ENCODE results near the gene MEF2B.

Gene MEF2B

DNA sequence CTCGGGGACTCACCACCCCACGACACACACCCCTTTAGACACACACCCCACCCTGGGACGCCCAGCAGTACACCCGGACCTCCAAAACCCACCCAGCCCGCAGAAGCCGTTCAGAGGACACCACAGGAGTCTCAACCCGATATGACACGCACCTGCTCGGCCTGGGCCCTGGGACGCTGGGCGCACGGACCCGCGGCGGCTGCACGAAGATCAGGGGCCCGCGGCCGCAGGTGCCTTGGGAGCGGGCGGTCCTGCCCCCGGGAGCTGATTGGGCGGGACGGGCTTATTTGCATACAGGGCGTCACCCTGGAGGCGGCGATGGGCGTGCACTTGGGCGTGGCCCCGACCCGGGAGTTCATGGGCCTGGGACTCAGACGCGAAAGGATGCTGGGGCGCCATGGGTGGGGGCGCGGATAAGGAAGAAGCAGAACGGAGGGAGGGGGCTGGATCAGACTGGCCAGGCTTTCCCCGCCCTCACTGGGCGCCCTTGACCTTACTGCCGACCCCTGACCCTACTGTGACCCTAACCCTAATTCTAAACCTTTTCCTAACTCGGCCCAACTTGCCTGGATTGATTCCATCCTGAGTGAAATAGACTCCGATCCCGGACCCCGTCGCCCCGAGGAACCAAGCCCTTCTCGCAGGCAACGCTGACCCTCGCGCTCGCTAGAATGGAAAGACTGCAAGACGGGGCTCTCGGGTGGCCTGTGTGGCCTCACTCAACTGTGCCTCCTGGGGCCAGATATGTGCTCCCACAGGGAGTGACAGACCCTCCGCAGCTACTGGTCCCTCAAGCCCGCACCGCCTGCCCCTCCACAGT is at the start of gene MEF2B:
Gene MEF2B, minus strand, starts transcription at position 211 of the 820 bp plus-strand sequence. CDS start 19,528 bp downstream, outside the sequence.
- DNase-seq = no peak

GRCh38 chr19:19218911-19219310 is 48.8 kb upstream of the MEF2B start:
- no peak for DNase-seq

- DNase-seq = no peak
Observed at GRCh38 chr19:19217099-19217498, 47.0 kb upstream of the MEF2B start.

DNA sequence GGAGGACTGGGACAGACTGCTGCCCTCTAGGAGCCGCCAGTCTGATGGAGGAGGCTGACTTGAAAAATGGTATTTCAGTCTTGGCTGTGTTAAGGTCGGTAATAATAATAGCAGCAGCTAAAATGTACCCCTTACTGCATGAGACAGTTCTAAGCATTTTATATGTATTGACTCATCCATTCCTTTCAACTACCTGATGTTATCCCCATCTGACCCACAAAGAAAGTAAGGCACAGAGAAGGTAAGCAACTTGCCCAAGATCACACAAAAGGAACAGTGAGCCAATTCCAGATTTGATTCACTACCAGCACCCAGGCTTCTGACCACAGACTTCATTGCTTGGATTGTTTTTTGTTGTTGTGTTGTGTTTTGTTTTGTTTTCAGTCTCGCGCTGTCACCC is 45.7 kb upstream of the MEF2B start:
- no peak for DNase-seq

GRCh38 chr19:19214892-19215291 is 44.8 kb upstream of the MEF2B start:
- DNase-seq = no peak

DNA sequence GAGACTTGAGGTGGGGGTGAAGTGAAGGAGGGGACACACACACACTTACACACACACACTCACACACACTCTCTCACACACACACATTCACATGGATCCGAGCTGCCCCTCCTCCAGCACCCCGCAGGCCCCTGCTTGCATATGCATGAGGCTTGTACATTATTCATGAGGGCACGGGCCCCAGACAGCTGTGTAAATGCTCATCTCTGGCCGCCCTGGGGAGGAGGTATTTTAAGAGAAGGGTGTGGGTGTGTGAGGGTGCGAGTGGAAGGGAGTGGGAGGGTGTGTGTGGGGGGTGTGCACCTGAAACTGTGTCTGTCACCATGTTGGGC is 44.1 kb upstream of the MEF2B start:
- DNase-seq = no peak

DNA sequence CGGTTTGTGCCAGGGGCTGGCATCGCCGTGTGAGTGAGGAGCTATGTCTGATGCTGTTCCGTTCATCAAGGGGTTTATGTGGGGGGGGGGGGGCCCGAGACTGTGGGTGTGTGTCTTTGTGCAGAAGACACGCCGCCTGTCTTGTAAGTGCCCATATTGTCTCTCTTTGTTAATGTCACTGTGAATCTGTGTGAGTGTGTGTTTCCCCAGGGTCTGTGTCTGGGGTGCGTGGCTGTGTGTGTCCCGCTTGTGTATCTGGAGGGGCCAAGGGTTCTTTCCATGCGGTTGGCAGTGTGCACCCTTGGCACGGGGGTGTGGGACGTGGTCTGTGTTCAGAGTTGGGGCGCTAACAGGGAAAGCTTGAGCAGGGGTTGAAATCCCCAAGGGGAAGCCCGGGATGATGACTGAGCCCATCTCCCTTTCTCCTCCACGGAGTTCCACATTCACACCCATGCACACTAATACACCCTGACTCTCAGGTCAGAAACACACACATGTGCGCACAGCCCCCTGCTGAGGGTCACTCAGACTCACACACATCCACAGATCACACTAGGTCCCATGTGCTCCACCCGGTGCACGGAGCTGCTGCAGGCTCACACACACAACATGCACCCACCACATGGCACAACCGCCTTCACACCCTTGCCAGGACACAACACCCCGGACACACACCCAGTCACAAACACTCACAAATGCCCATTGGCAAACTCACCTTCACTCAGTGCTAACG is 43.5 kb upstream of the MEF2B start:
- DNase-seq = no peak

DNA sequence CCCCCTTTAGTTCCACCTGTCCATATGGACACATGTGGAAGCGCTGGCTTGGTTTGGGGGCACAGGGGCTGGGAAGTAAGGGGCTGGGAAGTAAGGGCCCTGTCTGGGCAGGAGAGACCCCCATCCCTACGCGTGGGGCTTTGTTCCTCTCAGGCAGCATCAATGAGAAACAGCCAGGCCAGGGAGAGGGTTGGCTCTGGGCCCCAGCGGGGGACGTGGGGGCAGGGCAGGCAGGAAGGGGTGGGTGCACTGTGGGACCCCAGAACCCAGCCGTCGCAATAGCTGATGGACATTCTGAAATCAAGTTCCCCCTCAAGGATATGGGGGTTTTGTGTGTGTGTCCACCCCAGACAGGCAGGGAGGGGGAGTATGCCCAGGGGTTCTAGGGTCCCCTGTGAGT is 42.9 kb upstream of the MEF2B start:
- DNase-seq = no peak

DNA sequence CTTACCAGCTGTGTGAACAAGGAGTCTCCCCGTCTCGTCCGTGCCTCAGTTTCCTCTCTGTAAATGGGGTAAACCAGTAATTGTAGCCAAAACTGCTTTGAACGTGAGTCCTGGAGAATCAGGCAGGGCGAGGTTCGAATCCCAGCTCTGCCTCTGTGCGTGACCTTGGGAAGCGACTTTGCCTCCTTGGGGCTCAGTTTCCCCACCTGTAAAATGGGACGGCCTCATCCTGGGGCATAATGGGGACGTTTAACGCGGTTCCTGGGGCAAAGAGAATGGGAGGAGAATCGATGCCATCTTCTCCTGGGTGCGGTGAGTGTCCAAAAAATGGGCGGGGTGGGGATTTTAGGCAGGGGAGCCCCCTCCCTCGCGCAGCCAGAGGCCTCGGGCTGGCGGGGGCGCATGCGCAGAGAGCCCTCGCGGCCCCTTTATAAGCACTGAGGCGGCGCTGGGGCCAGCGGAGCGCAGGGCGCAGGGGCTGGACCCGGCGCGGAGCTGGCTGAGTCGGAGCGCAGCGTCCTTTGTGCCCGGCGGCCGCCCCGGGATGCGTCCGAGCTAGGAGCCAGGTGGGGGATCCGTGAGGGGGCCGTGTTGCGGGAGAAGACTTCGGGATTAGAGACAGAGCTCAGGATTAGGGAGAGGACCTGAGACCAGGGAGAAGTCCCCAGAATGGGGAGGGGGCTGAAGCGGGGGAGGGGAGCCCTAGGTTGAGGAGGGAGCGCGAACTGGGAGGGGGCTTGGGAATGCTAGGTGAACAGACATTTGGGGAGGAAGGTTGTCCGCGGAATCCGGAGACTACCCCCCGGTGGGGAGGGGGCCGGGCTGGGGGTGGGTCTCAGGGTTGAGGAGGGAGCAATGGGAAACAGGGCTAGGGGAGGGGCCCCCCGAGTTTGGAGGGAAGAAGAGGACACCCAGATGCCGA is 41.7 kb upstream of the MEF2B start, which contains the start of gene NCAN:
Gene NCAN, plus strand, starts transcription at position 460 of the 922 bp plus-strand sequence. CDS start 4,996 bp downstream, outside the sequence.
- DNase-seq = no peak

DNA sequence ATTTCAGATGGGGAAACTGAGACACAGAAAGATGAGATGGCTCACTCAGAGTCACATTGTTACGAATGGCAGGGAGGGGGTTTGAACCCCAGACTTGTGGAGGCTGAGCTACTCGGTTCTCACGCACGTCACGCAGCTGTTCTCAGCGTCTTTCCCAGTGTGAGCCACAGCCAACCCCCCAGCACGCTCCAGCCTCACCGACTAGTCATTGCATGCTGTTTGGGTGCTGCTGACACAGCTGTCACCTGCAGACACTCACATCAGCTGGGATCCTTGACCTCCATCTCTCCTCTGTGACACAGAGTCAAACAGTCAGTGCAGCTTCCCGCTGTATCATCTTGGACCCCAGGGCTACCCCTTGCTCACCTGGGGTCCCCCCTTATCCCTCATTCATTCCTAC is 39.3 kb upstream of the MEF2B start:
- DNase-seq = no peak

DNA sequence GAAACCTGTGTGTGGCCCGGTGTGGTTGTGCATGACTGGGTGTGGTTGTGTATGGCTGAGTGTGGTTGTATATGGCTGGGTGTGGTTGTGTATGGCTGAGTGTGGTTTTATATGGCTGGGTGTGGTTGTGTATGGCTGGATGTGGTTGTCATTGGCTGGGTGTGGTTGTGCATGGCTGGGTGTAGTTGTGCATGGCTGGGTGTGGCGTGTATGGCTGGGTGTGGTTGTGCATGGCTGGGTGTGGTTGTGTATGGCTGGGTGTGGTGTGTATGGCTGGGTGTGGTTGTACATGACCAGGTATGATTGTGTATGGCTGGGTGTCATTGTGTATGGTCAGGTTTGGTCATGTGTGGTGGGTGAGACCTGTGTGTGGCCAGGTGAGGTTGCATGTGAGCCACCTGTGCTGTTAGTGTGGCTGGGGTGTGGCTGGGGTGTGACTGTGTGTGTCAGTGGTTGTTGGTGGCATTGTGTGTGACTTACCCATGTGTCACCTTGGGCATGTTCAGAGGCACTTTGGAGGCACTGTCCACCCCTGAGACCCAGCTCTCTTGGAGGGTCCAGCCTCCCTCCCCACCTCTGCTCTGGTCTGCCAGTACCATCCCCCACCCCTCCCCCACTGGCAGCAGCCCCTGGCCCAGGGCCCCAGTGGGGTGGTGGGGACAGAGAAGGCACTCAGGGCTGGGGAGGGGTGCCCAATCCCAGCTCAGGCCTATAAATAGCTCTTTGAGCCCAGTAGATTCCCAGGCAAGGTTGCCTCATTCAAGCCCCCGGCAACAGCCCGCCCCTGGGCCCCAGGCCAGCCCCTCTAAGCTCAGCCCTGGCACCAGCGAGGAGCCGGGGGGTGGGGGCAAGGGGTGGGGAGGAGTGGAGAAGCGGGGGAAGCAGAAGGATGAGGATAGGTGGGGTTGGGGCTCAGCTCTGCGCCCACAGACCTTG is 37.8 kb upstream of the MEF2B start:
- no peak for DNase-seq

DNA sequence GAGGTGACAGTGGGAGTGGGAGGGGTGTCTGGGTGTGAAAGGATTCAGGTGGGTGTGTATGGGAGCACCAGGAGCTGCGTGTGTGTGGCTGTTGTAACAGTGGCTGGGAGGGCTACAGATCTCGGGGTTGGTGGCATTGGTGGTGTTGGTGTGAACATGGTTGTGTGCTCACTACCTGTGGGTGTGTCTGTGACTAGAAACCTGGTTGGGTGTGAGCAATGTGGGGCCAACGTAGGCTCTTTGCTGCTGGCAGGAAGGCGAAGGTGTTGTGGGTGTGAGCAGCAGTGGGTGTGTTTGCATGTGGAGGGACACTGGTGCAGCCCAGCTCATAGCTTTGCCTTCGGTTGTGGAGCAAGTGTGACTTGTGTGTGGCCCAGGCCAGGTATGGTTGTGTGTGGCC is 36.9 kb upstream of the MEF2B start:
- no peak for DNase-seq

- DNase-seq = no peak
Observed at GRCh38 chr19:19205416-19206410, 35.6 kb upstream of the MEF2B start.

- DNase-seq = no peak
Observed at GRCh38 chr19:19204181-19204580, 34.1 kb upstream of the MEF2B start.

DNA sequence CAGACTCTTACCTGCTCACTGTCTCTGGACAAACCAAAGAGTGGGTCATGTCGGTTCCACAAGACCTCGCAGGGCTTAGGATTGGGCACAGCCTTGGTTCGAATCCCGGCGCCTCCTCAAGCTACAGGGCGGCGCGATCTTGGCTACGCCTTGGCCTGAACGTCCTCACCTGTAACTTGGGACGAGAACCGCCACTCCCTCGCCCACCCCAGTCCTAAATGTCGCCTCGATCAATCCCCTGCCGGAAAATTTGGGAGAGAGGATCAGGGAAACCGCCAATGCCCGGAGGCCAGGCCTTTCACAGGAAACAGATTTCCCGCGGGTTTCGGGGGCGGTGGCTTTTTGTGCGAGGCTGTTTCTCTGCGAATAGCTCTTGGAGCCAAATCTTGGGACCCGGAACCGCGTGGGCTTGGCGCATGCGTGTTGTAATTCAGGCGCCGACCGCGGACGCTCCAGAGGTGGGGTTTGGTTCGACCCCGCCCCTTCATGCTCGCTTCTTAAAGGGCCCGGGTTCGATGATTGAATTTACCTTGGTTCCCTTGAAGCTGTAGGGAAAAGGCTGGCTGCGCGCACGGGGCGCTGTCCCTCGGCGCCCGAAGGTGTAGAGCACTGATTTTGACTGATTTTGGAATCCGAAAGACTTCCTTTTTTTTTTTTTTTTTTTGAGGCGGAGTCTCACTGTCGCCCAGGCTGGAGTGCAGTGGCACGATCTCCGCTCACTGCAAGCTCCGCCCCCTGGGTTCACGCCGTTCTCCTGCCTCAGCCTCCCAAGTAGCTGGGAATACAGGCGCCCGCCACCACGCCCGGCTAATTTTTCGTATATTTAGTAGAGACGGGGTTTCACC is 33.2 kb upstream of the MEF2B start, which contains the start of gene NR2C2AP:
Gene NR2C2AP, minus strand, starts transcription at position 403 of the 845 bp plus-strand sequence. Its CDS starts 354 bp downstream, at position 49.
- peak; percentile 46 for DNase-seq

DNA sequence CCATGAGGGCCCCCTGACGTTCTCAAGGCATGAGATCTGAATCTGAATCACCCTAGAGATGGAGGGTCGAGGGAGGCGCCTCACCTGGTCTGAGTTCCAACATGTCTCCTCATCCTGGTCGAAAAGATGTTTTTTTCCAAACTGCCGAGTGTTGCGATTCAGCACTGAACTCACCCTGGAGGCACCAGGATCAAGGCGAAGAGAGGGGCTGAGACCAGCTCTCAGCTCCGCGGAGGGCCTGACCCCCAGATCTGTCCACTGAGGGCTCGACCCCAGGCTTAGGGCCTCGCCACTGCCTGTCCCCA is 32.6 kb upstream of the MEF2B start:
- no peak for DNase-seq

- no peak for DNase-seq
Observed at GRCh38 chr19:19201697-19202630, 31.9 kb upstream of the MEF2B start.

DNA sequence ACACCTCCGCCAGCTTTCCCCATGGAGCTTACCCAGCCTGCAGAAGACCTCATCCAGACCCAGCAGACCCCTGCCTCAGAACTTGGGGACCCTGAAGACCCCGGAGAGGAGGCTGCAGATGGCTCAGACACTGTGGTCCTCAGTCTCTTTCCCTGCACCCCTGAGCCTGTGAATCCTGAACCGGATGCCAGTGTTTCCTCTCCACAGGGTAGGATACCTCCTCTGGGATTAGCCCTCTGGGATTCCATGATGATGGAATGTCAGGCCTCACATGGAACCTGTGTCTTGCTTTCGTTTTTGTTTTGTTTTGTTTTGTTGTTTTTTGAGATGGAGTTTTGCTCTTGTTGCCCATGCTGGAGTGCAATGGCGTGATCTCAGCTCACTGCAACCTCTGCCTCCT is 23.9 kb upstream of the MEF2B start:
- no peak for DNase-seq

Data from NCI-H1436 treated with DMSO at 0.1 percent for 48 hours (cell line).